IPS DF 4.7 (cell line): ENCODE data around the gene RAB19.

Experiments used
- DNase-seq: peaks from one replicate; pipeline ENCODE4 v3.0.0-alpha.2; 2013; ENCODE audit warnings: low spot score; ENCODE audit errors: extremely low read depth

The RAB19 gene

GRCh38 chr7:140403878-140404564 lies at the start of gene RAB19:
RAB19 (plus strand) TSS chr7:140404058; CDS start chr7:140407647, 3,589 bp downstream.
- no peak for DNase-seq

- DNase-seq: no peak
Observed at GRCh38 chr7:140358024-140358411, 45.8 kb upstream of the RAB19 start.

- DNase-seq: no peak
Observed at GRCh38 chr7:140358412-140359051, 45.3 kb upstream of the RAB19 start.

GRCh38 chr7:140360697-140361229 lies 43.1 kb upstream of the RAB19 start:
- DNase-seq: no peak

GRCh38 chr7:140364819-140365218 lies 39.0 kb upstream of the RAB19 start:
- no peak for DNase-seq

GRCh38 chr7:140367528-140367927 lies 36.3 kb upstream of the RAB19 start:
- DNase-seq: no peak

GRCh38 chr7:140369294-140369693 lies 34.6 kb upstream of the RAB19 start:
- no peak for DNase-seq

GRCh38 chr7:140375323-140375722 lies 28.5 kb upstream of the RAB19 start:
- DNase-seq: no peak

- DNase-seq: no peak
Observed at GRCh38 chr7:140375892-140376730, 27.7 kb upstream of the RAB19 start.

GRCh38 chr7:140383954-140384713 lies 19.7 kb upstream of the RAB19 start:
- no peak for DNase-seq

- DNase-seq: no peak
Observed at GRCh38 chr7:140384894-140385545, 18.8 kb upstream of the RAB19 start.

GRCh38 chr7:140389445-140389844 lies 14.4 kb upstream of the RAB19 start:
- no peak for DNase-seq

- DNase-seq: no peak
Observed at GRCh38 chr7:140390034-140390433, 13.8 kb upstream of the RAB19 start.

GRCh38 chr7:140390466-140391190 lies 13.2 kb upstream of the RAB19 start:
- DNase-seq: no peak

GRCh38 chr7:140391634-140392033 lies 12.2 kb upstream of the RAB19 start:
- DNase-seq: no peak

GRCh38 chr7:140393756-140394306 lies 10.0 kb upstream of the RAB19 start:
- DNase-seq: no peak

GRCh38 chr7:140397784-140398750 lies 5.8 kb upstream of the RAB19 start, which contains the start of gene SLC37A3:
SLC37A3 (minus strand) TSS chr7:140398530; CDS start chr7:140382526, 16,004 bp downstream.
- peak; percentile 64 for DNase-seq

- no peak for DNase-seq
Observed at GRCh38 chr7:140398821-140399220, 5.0 kb upstream of the RAB19 start.
